Activated B cell treated with CpG ODN at 0.5 μM for 24 hours (primary cell): ENCODE measurements around the gene ASPA. TPM values are rescaled to one million over a fixed set of nuclear protein-coding genes. Genes with fewer than 3 reads are reported as not detected.

Source experiments
- ATAC-seq: fragments of 200-7000 bp; cut with Tn5 transposase; one replicate; pipeline ENCODE4 v1.10.0; 2021; ENCODE audit warnings: low read depth, mild to moderate bottlenecking, moderate library complexity
- CTCF ChIA-PET: fragments of 350-600 bp; sonication (Branson Sonifier 250); formaldehyde crosslinking; loops from one replicate; lab custom pipeline; 2021; ENCODE audit warnings: antibody characterized with exemption; lab: Charles Lee
- POLR2A ChIA-PET: fragments of 350-600 bp; sonication (Branson Sonifier 250); formaldehyde crosslinking; loops from one replicate; lab custom pipeline; 2021; ENCODE audit warnings: antibody characterized with exemption; lab: Charles Lee
- DNase-seq: peaks from one replicate; pipeline ENCODE4 v3.0.0; 2022
- H3K27ac Mint-ChIP-seq: one replicate; pipeline ENCODE4 v1.8.0; 2020; ENCODE audit warnings: mixed read lengths
- H3K27me3 Mint-ChIP-seq: one replicate; pipeline ENCODE4 v1.8.0; 2021; ENCODE audit warnings: mixed read lengths
- H3K36me3 Mint-ChIP-seq: one replicate; pipeline ENCODE4 v1.8.0; 2021; ENCODE audit warnings: low read depth, mixed read lengths
- H3K4me1 Mint-ChIP-seq: one replicate; pipeline ENCODE4 v1.8.0; 2021; ENCODE audit warnings: mixed read lengths
- H3K4me3 Mint-ChIP-seq: one replicate; pipeline ENCODE4 v1.8.0; 2020; ENCODE audit warnings: mild to moderate bottlenecking, mixed read lengths
- H3K9me3 Mint-ChIP-seq: one replicate; pipeline ENCODE4 v1.8.0; 2020; ENCODE audit warnings: mixed read lengths
- intact Hi-C: fragments of 100-400 bp; cut with micrococcal nuclease; formaldehyde crosslinking; loops from one replicate; pipeline ENCODE4 v1.15.1; 2024
- total RNA-seq: library from RNA; stranded (reverse); gene quantifications from 2 replicates; pipeline ENCODE4 v1.2.3, GENCODE V29; 2022
- TF ChIP-seq, protein P1 (sequence below): fragments of 200-600 bp; IDR thresholded peaks from one replicate; pipeline ENCODE4 v1.8.0; 2022; ENCODE audit warnings: antibody characterized with exemption, mild to moderate bottlenecking

The ASPA gene
- total RNA-seq, 1 donor from 2014 or later: not detected

DNA sequence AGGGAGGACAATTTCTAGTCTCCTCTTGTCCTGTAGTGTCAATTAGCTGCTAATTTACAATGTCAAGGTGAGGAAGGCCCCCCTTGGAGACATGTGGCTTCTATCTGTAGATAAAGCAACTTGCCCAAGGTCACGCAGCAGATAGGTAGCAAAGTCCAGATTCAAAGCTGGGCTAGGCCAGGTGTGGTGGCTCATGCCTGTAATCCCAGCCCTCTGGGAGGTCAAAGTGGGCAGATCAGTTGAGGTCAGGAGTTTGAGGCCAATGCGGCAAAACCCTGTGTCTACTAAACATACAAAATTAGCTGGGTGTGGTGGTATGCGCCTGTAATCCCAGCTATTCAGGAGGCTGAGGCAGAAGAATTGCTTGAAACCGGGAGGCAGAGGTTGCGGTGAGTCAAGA, 70.7 kb downstream of the ASPA start:
- ChIA-PET POLR2A (no interaction called here), CTCF (no interaction called here)
- Mint-ChIP-seq H3K27me3 (no peaks in the 10 kb centered on the region), H3K4me3 (no peak overlapping the region), H3K27ac (no peak overlapping the region), H3K4me1 (no peaks in the 10 kb centered on the region), H3K36me3 (no peaks in the 10 kb centered on the region), H3K9me3 (no peaks in the 10 kb centered on the region)
- intact Hi-C loops: no loop called here
- TF ChIP-seq, protein P1, sequence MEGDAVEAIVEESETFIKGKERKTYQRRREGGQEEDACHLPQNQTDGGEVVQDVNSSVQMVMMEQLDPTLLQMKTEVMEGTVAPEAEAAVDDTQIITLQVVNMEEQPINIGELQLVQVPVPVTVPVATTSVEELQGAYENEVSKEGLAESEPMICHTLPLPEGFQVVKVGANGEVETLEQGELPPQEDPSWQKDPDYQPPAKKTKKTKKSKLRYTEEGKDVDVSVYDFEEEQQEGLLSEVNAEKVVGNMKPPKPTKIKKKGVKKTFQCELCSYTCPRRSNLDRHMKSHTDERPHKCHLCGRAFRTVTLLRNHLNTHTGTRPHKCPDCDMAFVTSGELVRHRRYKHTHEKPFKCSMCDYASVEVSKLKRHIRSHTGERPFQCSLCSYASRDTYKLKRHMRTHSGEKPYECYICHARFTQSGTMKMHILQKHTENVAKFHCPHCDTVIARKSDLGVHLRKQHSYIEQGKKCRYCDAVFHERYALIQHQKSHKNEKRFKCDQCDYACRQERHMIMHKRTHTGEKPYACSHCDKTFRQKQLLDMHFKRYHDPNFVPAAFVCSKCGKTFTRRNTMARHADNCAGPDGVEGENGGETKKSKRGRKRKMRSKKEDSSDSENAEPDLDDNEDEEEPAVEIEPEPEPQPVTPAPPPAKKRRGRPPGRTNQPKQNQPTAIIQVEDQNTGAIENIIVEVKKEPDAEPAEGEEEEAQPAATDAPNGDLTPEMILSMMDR: no peak
- DNase-seq (no peak), ATAC-seq (no peak)

- no peaks in the 10 kb centered on the region for H3K9me3 Mint-ChIP-seq
- no peak for DNase-seq
- ChIA-PET CTCF (no interaction called here), POLR2A (no interaction called here)
- no peaks in the 10 kb centered on the region for H3K36me3 Mint-ChIP-seq
- no peaks in the 10 kb centered on the region for H3K4me1 Mint-ChIP-seq
- H3K4me3 Mint-ChIP-seq: no peak overlapping the region
- TF ChIP-seq, protein P1: no peak
- no peak overlapping the region for H3K27ac Mint-ChIP-seq
- no peak for ATAC-seq
- H3K27me3 Mint-ChIP-seq: no peaks in the 10 kb centered on the region
- intact Hi-C loops: no loop called here
Measured at GRCh38 chr17:3546997-3547396, 71.2 kb downstream of the ASPA start.

DNA sequence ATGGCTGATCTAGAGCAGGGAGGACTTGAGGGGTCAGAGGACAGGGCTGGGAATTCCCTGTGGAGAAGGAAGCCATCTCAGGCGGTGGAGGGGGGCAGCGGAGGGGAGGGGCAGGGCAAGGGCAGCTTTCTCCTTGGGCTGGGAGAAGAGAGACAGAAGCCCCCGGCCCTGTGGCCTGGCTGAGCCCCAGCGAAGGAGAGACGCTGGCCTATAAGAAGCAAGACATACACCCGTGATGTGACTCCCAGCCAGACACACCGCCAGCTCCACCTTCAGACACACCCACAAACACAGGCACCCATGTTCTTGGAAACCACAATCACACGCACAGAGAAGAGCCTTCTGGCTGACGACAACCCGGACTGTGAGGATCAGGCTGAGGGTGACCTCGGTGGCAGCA, 71.8 kb downstream of the ASPA start:
- intact Hi-C loops: no loop called here
- no peaks in the 10 kb centered on the region for H3K4me1 Mint-ChIP-seq
- no peaks in the 10 kb centered on the region for H3K9me3 Mint-ChIP-seq
- no peak overlapping the region for H3K4me3 Mint-ChIP-seq
- H3K27me3 Mint-ChIP-seq: no peaks in the 10 kb centered on the region
- TF ChIP-seq, protein P1: no peak
- no peak overlapping the region for H3K27ac Mint-ChIP-seq
- no peak for ATAC-seq
- H3K36me3 Mint-ChIP-seq: no peaks in the 10 kb centered on the region
- POLR2A ChIA-PET: no interaction called here
- DNase-seq: no peak
- CTCF ChIA-PET: no interaction called here

- peaks cover 2% of the 10 kb centered on the region for H3K27me3 Mint-ChIP-seq
- ATAC-seq (no peak), DNase-seq (no peak)
- H3K27ac Mint-ChIP-seq: no peak overlapping the region
- no peaks in the 10 kb centered on the region for H3K9me3 Mint-ChIP-seq
- POLR2A ChIA-PET: no interaction called here
- no peak overlapping the region for H3K4me3 Mint-ChIP-seq
- intact Hi-C loops: no loop called here
- H3K4me1 Mint-ChIP-seq: no peaks in the 10 kb centered on the region
- CTCF ChIA-PET: no interaction called here
- TF ChIP-seq, protein P1: no peak
- H3K36me3 Mint-ChIP-seq: no peaks in the 10 kb centered on the region
Measured at GRCh38 chr17:3549610-3550162, 73.9 kb downstream of the ASPA start.

- ChIA-PET CTCF (no interaction called here), POLR2A (no interaction called here)
- TF ChIP-seq, protein P1: no peak
- peaks cover 2% of the 10 kb centered on the region for H3K4me1 Mint-ChIP-seq
- no peaks in the 10 kb centered on the region for H3K36me3 Mint-ChIP-seq
- DNase-seq (no peak), ATAC-seq (no peak)
- H3K27ac Mint-ChIP-seq: no peak overlapping the region
- peaks cover 8% of the 10 kb centered on the region for H3K27me3 Mint-ChIP-seq
- H3K9me3 Mint-ChIP-seq: no peaks in the 10 kb centered on the region
- no peak overlapping the region for H3K4me3 Mint-ChIP-seq
- intact Hi-C loops: no loop called here
Measured at GRCh38 chr17:3551189-3551588, 75.4 kb downstream of the ASPA start.
